SIG-M5 treated with dmso at 0.1 percent for 504 hours (cell line): Measurements from ENCODE around the gene VAPA.

ENCODE experiments used
- DNase-seq: peaks from one replicate; lab custom pipeline; 2025; ENCODE audit not compliant: unreplicated experiment; lab: John Stamatoyannopoulos, UW

Gene VAPA

GRCh38 chr18:9913526-9914333, at the start of gene VAPA:
VAPA (plus strand) TSS chr18:9914016; CDS start chr18:9914257, 241 bp downstream.
- peak; percentile 94 for DNase-seq

DNA sequence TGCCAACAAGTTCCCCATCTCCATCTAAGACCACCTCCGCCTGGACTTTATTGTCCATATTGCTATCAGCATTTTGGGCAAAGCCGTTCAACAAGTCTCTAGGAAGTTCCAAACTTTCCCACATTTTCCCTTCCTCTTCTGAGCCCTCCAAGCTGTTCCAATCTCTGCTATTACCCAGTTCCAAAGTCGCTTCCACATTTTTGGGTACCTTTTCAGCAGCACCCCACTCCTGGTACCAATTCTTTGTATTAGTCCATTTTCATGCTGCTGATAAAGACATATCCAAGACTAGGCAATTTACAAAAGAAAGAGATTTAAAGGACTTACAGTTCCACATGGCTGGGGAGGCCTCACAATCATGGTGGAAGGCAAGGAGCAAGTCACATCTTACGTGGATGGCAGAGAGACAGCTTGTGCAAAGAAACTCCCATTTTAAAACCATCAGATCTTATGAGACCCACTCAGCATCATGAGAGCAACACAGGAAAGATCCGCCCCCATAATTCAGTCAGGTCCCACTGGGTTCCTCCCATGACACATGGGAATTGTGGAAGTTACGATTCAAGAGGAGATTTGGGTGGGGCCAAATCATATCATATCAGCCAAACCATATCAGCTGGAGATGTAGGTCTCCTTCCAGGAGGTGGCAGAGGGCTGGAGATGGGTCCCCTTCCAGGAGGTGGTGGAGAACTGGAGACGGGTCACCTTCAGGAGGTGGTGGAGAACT, 47.9 kb upstream of the VAPA start:
- DNase-seq, result no peak

DNA sequence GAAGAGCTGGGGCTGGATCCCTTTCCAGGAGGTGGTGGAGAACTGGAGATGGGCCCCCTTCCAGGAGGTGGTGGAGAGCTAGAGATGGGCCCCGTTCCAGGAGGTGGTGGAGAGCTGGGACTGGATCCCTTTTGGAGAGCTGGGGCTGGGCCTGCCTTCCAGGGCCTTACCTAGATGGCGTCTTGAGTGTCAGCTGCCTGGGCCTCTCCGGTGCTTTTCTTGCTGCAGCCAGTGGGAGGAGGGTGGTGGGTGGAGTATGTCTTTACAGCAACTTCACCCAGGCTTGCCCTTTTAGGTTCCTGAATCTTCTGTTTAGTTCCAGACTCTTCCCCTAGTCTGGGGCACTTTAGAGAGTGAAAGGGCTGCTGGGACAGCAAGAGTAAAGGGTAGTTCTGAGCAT, 47.2 kb upstream of the VAPA start:
- DNase-seq, result no peak

- DNase-seq, result no peak
Measured at GRCh38 chr18:9867071-9867594, 46.7 kb upstream of the VAPA start.

GRCh38 chr18:9868857-9869714, 44.7 kb upstream of the VAPA start:
- no peak for DNase-seq

DNA sequence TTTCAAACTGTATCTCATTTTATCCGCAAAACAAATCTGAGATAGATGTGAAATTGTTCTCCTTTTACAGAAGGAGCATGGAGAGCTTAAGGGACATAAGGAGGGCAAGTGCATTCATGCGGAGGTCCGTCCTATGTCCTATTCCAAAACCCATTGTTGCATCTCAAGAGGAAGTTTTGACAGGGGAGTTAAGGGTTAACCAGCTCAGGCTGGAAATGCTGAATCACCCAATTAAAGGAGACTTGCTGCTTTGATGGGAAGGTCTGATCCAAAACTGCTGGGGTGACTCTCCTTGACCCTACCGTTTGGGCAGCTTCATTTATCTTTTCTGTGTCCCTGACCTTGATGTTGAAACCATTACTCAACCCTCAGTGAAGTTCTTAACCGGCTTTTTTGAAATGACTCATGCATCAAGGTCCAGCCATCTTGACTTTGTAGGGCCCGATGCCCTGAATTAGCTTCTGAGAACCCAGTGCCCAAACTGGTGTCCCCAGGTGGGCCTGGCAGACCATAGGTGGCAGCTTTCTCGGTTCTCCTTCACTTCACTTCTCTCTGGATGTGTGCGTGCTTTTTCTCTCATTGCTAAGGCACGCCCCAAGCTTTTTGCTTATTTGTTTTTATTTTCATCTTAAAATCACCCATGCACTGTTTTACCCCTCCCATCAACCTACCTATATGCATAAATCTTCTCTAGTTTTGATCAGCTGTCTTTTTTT, 43.9 kb upstream of the VAPA start:
- DNase-seq, result peak; percentile 92

GRCh38 chr18:9870431-9871008, 43.3 kb upstream of the VAPA start:
- DNase-seq, result no peak

DNA sequence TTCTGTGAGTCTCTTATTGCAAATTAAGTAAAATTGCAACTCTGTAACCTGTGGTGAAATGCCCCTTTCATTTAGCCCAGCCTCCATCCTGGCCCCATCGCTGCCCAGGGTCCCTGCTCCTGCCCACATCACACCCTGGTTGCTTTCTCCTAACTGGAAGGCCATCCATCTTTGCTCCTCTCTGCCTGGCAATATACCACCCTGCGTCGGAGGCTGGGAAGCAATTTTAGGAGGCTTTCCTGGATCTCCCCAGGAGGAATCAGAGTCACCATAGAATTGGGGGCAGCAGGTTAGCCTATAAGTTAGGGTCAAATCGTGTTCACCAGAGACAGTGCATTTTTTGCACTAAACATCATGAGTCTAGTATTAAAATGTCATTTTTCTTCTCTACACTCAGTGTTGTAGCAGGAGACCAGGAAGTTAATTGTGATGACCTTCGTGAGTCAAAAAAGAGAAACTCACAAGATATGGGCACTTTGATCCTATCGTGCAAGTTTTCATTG, 42.5 kb upstream of the VAPA start:
- DNase-seq, result no peak

- DNase-seq, result no peak
Measured at GRCh38 chr18:9872823-9873222, 41.0 kb upstream of the VAPA start.

GRCh38 chr18:9874728-9875127, 39.1 kb upstream of the VAPA start:
- no peak for DNase-seq

DNA sequence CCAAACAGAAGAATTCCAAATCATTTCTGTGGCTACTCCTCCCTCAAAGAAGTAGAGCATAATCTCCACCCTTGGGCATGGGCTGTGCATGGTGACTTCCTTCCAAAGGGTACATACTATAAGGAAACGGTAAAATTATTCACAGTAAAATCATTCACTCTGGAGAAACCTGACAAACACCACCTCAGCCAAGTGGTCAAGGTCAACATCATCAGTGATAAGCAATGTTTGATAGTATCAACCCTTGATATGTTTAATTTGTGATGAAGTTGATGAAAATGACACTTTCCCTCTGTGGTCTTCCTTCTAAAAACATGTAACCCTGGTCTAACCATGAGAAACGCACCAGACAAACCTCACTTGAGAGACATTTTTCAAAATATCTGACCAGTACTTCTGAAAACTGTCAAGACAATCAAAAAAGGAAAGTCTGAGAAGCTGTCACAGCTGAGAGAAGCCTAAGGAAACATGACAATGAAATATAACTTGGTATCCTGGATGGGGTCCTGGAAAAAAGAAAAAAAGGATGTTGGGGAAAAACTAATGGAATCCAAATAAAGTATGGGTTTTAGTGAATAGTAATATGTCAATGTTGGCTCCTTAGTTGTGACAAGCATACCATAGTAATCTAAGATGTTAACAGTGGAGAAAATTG, 37.5 kb upstream of the VAPA start:
- DNase-seq, result no peak

DNA sequence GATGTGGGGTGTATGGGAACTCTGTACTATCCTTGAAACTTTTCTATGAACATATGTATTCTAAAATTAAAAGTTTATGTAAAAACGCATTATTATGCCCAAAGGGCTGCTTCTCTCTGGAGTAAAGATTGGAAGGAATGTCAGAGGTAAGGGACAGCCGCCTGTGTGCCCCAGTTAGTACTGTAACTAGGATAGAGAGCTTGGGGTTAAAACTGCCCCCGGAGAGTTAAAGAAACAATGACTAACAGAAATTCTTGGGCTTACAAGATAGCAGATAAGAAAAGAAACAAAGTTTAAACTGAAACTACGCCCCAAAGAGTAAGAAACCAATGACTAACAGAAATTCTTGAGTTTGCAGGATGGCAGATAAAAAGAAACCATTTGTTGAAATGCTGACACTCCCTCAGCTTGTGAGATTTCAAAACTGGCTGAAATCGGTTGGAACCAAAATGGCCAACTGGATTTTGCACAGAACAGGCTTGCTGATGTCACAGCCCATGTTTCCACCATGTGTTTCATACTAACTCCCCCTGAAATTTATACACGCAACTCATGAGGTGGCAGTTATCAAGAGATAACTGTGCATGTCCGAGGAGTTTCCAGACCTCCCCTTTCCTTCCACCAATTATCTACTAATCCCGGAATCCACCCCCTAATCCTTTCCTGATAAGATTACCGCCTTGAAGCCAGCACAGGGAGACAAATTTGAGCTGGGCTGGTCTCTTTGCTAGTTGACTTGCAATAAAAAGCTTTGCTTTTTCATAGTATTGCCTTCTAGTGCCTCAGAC, 36.8 kb upstream of the VAPA start:
- no peak for DNase-seq

- DNase-seq, result no peak
Measured at GRCh38 chr18:9877655-9878014, 36.2 kb upstream of the VAPA start.

- no peak for DNase-seq
Measured at GRCh38 chr18:9878095-9878494, 35.7 kb upstream of the VAPA start.

DNA sequence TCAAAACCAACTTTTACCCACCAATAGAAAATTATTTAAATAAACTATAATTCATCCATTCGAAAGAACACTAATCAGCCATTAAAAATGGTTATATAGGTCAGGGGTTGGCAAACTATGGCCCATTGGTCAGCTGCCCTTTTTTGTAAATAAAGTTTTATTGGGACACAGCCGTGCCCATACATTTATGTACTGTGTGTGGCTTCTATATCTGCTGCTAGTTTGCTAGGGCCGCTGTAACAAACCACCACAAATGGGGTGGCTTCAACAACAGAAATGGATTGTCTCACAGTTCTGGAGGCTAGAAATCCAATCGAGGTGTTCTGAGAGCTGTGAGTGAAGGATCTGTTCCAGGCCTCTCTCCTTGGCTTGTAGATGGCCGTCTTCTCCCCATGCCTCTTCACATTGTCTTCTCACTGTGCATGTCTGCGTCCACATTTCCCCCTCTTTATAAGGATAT, 35.0 kb upstream of the VAPA start:
- DNase-seq, result no peak

DNA sequence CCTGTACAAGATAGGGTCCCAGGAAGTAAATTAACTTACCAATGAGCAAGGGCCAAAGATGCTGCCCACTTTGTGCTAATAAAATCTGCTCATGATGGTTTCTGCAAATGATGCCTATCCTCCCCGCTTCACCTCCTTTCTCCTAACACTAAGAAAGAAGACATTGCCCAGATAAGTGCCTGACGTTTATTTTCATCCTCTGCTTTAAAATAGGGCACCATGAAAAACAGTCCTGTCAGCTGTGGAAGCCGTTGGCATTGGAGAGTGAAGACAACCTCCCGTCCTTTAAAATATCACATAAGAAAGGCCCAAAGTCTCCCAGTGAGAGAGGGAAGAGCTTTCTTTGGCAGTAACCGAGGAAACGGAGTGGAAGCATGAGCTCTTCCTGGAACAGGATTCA, 29.7 kb upstream of the VAPA start:
- no peak for DNase-seq

DNA sequence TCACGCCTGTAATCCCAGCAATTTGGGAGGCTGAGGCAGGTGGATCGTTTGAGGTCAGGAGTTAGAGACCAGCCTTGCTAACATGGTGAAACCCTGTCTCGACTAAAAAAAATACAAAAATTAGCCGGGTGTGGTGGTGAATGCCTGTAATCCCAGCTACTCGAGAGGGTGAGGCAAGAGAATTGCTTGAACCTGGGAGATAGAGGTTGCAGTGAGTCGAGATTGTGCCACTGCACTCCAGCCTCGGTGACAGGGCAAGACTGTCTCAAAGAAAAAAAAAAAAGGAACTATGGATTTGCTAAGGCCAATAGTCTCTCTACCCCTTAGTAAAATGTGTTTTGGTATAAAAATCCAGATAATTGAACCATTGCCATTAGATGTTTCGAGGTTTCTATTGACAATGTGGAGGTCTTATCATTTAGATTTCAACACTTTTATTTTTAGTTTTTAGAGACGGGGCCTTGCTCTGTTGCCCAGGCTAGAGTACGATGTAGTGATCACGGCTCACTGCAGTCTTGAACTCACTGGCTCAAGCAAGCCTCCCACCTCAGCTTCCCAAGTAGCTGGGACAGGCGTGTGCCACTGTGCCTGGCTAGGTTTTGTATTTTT, 29.2 kb upstream of the VAPA start:
- no peak for DNase-seq
